Activated CD8-positive, alpha-beta memory T cell treated with anti-CD3 and anti-CD28 coated beads, Interleukin-2, amount 50 U/mL, for 48 hours (primary cell): ENCODE results near the gene RHOT2.

Experiments used
- DNase-seq: peaks from one replicate; pipeline ENCODE4 v3.0.0-alpha.2; 2020

RHOT2 gene

GRCh38 chr16:667780-668518 is at the start of gene RHOT2:
Gene RHOT2 (plus strand): TSS chr16:668132. CDS start chr16:668200, 68 bp downstream.
- peak; percentile 97 for DNase-seq

GRCh38 chr16:619476-620100 is 48.3 kb upstream of the RHOT2 start:
- DNase-seq = no peak

- no peak for DNase-seq
These were observed 47.0 kb upstream of the RHOT2 start for GRCh38 chr16:620700-621525.

GRCh38 chr16:621526-622105 is 46.3 kb upstream of the RHOT2 start:
- DNase-seq = no peak

- no peak for DNase-seq
These were observed 45.0 kb upstream of the RHOT2 start for GRCh38 chr16:622920-623280.

GRCh38 chr16:624526-625070 is 43.3 kb upstream of the RHOT2 start:
- no peak for DNase-seq

- DNase-seq = no peak
These were observed 42.6 kb upstream of the RHOT2 start for GRCh38 chr16:625117-625976.

GRCh38 chr16:625977-626765 is 41.8 kb upstream of the RHOT2 start:
- no peak for DNase-seq

GRCh38 chr16:626787-627453 is 41.0 kb upstream of the RHOT2 start:
- peak; percentile 55 for DNase-seq

GRCh38 chr16:627454-628239 is 40.3 kb upstream of the RHOT2 start:
- no peak for DNase-seq

GRCh38 chr16:628321-629061 is 39.4 kb upstream of the RHOT2 start:
- no peak for DNase-seq

- DNase-seq = no peak
These were observed 38.6 kb upstream of the RHOT2 start for GRCh38 chr16:629185-629832.

GRCh38 chr16:629833-630248 is 38.1 kb upstream of the RHOT2 start:
- DNase-seq = no peak

- DNase-seq = no peak
These were observed 37.6 kb upstream of the RHOT2 start for GRCh38 chr16:630249-630814.

- DNase-seq = no peak
These were observed 37.0 kb upstream of the RHOT2 start, which contains the start of gene WFIKKN1 for GRCh38 chr16:630815-631405. Gene WFIKKN1 (plus strand): TSS chr16:630985. CDS start chr16:631254, 269 bp downstream.

- no peak for DNase-seq
These were observed 36.0 kb upstream of the RHOT2 start for GRCh38 chr16:631808-632358.
